HG03575 (cell line): ENCODE measurements around the gene TULP4.
A peak's percentile ranks its signal among the peaks of the same experiment; 100 is the strongest.
"Not testable (repeated sequence)": the region's sequence is repeated elsewhere in the genome, so short reads cannot be mapped to it uniquely, and the experiment has no call there.

Experiments used
- ATAC-seq: cut with Tn5 transposase; IDR thresholded peaks from one replicate; pipeline ENCODE4 v1.9.1; 2021; ENCODE audit not compliant: unreplicated experiment, insufficient number of reproducible peaks, low FRiP score; ENCODE audit errors: extremely low read depth

TULP4 gene

GRCh38 chr6:158475344-158476302 lies 163.4 kb downstream of the TULP4 start:
- ATAC-seq: peak; percentile 55

GRCh38 chr6:158476389-158476788 lies 164.1 kb downstream of the TULP4 start:
- no peak for ATAC-seq

GRCh38 chr6:158477722-158478121 lies 165.5 kb downstream of the TULP4 start:
- not testable (repeated sequence) for ATAC-seq

- ATAC-seq: no peak
Observed at GRCh38 chr6:158480989-158481388, 168.7 kb downstream of the TULP4 start.

- no peak for ATAC-seq
Observed at GRCh38 chr6:158481690-158482473, 169.6 kb downstream of the TULP4 start.

- ATAC-seq: no peak
Observed at GRCh38 chr6:158485431-158485830, 173.2 kb downstream of the TULP4 start.

- ATAC-seq: no peak
Observed at GRCh38 chr6:158487495-158487894, 175.2 kb downstream of the TULP4 start.

- ATAC-seq: no peak
Observed at GRCh38 chr6:158488065-158488464, 175.8 kb downstream of the TULP4 start.

GRCh38 chr6:158489441-158489840 lies 177.2 kb downstream of the TULP4 start:
- no peak for ATAC-seq

- no peak for ATAC-seq
Observed at GRCh38 chr6:158492881-158493280, 180.6 kb downstream of the TULP4 start.

- ATAC-seq: no peak
Observed at GRCh38 chr6:158496700-158497099, 184.4 kb downstream of the TULP4 start.

- ATAC-seq: no peak
Observed at GRCh38 chr6:158497620-158498019, 185.4 kb downstream of the TULP4 start.

- no peak for ATAC-seq
Observed at GRCh38 chr6:158498362-158498761, 186.1 kb downstream of the TULP4 start.

- no peak for ATAC-seq
Observed at GRCh38 chr6:158499601-158500000, 187.3 kb downstream of the TULP4 start.

- ATAC-seq: no peak
Observed at GRCh38 chr6:158500016-158500735, 187.9 kb downstream of the TULP4 start.

- ATAC-seq: no peak
Observed at GRCh38 chr6:158501360-158502262, 189.3 kb downstream of the TULP4 start.

GRCh38 chr6:158502263-158502950 lies 190.1 kb downstream of the TULP4 start:
- ATAC-seq: no peak

GRCh38 chr6:158503222-158503621 lies 191.0 kb downstream of the TULP4 start:
- no peak for ATAC-seq
